GM18873 (cell line): ENCODE data around the gene ENKUR.
A peak's percentile ranks its signal among the peaks of the same experiment; 100 is the strongest.

Experiments
- ATAC-seq: cut with Tn5 transposase; IDR thresholded peaks from one replicate; pipeline ENCODE4 v1.9.1; 2021; ENCODE audit warnings: mild to moderate bottlenecking, moderate library complexity, moderate number of reproducible peaks; ENCODE audit not compliant: unreplicated experiment, low FRiP score

Gene ENKUR

DNA sequence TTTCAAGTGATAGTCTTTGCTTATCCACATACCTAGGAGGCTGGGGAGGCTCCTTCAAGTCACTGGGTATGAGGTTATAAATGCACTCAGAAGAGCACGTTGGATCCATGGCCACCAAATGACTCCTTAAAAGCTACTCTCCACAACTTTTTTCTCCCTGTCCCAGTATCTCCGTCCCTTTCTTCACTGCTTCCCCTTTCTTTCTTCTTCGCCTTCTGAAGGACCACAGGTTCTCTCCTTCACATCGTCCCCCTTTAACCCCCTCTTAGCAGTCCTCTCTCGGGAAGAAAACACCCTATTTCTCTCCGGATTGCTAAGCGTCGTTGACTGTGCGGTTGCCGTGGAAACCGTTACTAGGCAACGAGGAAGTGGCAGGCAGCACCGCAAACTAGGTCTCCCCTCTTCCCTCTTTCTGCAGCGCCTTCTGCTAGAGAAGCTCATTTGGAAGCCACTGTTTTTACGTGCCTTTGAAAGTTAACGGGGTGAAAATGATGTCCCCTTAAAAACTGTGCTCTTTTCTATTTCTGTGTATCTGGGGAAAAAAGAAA is at the start of gene ENKUR:
Gene ENKUR, minus strand, starts transcription at position 331 of the 548 bp plus-strand sequence. Its CDS starts 222 bp downstream, at position 109.
- ATAC-seq: peak; percentile 57

DNA sequence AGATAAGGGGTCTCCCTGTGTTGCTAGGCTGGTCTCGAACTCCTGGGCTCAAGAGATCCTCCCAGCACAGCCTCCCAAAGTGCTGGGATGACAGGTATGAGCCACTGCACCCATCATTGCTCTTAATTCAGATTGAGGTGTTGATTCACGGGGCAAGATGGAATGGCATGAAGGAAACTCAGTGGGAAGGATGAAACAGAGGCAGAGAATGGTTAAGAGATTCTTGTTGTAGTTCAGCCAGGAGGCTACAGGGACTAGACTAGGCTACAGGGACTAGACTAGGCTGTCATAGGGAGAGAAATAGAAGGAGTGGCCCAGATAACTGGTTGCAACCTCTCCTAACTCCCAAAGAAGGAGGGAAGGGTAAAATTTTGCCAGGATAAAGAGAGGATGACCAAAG is 48.4 kb upstream of the ENKUR start:
- no peak for ATAC-seq

GRCh38 chr10:25063644-25064043 is 47.7 kb upstream of the ENKUR start:
- ATAC-seq: no peak

- no peak for ATAC-seq
Measured at GRCh38 chr10:25063157-25063556, 47.2 kb upstream of the ENKUR start.

GRCh38 chr10:25061711-25062449 is 45.9 kb upstream of the ENKUR start:
- ATAC-seq: no peak

- ATAC-seq: no peak
Measured at GRCh38 chr10:25061125-25061524, 45.2 kb upstream of the ENKUR start.

- ATAC-seq: no peak
Measured at GRCh38 chr10:25059990-25060389, 44.0 kb upstream of the ENKUR start.

GRCh38 chr10:25057886-25058285 is 41.9 kb upstream of the ENKUR start:
- no peak for ATAC-seq

DNA sequence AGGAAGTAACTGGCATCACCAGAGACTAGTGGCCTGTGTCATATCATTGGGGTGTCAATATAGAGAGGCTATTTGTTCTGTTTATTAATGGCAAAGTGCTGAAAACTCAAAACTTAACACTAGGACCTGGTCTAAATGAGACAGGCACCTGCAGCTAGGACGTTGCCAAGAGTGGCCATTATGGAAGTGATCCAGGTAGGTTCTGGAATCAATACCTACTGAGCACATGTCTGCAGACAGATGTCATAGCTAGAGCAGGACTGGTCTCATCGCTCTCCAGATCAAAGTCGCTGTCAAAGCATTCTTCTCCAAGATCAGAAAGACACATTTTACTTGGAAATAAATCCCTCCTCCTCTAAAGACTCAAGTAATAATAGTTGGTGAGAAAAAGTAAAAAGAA is 40.8 kb upstream of the ENKUR start:
- ATAC-seq: no peak

DNA sequence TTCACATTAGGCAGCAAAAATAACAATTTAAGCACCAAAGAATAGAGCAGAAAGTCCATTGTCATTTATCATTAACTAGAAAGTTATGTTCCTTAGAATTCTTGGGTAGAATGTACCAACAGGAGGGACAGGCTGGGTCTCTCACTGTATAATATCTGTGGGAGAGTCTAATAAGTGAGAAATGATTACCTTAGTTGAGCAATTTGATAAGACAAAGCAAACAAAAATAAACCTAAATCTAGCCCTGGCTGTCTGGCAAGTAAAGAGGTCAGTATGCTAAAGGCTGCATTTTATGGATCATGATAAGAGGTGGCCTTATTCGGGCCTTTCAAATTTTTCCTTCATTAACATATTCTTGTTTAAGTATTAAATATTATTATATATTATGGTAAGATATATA is 36.1 kb upstream of the ENKUR start:
- no peak for ATAC-seq

GRCh38 chr10:25050402-25050801 is 34.4 kb upstream of the ENKUR start:
- no peak for ATAC-seq

DNA sequence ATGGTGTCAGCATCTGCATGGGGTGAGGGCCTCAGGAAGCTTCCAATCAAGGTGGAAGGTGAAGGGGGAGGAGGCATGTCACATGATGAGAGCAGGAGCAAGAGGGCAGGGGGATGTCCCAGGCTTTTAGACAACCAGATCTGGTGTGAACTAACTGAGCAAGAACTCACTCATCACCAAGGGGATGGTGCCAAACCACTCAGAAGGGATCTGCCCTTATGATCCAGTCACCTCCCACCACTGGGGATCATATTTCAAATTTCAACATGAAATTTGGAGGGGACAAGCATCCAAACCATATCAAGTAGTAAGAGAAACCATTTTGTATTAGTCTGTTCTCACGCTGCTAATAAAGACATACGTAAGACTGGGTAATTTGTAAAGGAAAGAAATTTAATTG is 34.0 kb upstream of the ENKUR start:
- no peak for ATAC-seq

DNA sequence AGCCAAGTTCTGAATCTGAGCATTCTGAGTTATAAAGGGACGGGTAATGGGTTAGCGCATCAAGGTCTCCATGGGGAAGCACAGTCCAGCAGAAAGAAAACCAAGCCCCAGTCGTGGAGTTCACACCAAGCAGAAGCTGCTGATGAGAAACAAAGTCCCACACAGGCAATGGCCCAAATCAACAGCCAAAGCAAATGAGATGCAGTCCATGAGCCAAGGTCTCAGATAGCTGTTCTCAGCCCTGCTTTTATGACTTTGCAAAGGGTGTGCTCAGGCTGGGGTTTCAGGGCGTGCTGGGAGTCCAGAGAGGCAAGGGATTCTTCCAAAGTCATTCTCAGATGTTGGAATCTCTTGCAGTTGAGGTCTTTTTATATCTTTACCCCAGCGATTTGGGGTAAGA is 32.5 kb upstream of the ENKUR start:
- ATAC-seq: no peak

DNA sequence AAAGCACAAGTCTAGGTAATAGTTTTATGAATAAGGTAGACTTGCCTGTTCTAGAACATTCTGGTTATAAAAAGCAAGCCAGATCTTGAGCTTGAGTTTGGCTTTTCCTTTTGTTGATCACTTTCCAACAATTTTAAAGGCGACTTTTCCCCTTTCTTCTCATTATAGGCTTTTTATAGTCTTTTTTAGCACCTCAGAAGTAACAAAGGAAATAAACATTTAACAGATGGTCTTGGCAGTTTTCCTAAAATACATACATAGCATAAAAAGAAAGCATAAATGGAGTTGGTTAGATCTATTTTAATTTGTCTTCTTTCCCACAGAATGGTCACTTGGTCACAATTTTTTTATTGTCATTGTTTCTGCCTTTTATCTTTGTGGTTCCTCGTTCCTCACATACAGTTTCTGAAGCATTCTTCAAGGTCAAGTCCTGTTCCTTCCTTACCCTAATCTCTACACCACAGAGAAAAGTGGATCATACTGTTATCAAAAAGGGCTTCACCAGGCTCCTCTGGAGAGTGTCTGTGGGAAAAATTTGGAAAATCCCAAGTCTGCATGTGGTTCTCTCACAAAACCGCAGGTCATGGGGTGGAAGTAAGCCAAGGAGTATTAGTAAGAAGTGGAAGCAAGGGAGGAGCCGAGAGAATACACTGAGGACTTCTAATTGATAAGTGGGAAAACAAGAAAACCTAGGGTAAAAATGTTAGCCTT is 31.8 kb upstream of the ENKUR start:
- no peak for ATAC-seq

DNA sequence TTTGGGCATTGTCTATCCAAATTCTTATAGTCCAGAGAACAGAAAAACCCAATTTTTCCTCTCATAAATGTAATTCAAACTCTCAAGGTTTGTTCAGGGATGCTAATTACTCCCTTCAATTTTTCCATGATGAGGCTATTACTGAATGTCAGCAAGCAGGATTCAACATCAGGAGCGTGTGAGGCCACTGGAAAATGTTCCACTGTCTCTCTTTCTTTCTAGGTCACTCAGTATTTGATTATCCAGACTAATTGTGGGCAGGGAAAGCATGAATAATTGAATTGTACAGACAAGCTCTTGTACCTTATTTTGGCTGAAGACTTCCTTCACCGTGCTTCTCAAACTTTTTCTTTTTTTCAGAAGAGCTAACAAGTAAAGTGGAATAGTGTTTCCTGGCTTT is 31.1 kb upstream of the ENKUR start:
- no peak for ATAC-seq

DNA sequence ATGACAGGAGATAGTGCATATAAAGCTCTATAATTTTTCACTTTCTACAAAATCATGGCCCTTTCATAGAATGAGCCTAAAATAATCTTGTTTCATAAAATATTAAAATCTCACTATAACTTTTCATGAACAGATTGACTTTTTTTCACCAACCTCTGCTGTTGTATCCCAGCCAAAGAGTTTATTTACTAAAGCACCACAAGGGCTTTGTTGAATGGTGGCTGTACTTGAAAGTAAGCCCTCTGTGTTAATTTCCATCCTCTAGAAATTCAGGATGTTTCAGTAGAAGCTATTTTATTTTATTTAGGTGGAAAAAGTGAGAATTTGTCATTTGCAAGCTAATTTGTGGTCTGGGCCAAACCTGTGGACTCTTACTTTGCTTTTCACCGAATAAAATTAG is 30.7 kb upstream of the ENKUR start:
- ATAC-seq: no peak

GRCh38 chr10:25039531-25039930 is 23.6 kb upstream of the ENKUR start:
- ATAC-seq: no peak

DNA sequence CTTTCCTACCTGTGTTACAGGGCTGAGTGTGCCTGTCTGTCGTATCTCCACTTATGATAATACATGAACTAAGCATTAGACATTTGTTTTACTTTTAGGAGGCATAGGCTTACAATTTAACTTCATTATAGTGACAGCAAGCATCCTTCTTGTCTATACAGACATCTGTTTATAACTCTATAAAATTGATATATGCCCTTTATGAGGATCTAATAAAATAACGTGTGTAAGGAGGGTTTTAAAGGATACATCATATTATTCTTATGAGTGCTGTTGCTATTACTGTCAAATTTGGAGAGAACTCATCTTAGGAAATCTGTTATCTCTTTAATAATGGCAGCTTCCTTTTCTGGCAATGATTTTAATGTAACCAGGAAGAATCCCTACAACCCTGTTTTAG is 22.4 kb upstream of the ENKUR start:
- ATAC-seq: no peak

GRCh38 chr10:25036381-25036780 is 20.4 kb upstream of the ENKUR start:
- no peak for ATAC-seq

GRCh38 chr10:25029519-25029918 is 13.6 kb upstream of the ENKUR start:
- ATAC-seq: no peak

GRCh38 chr10:25028711-25029110 is 12.8 kb upstream of the ENKUR start:
- no peak for ATAC-seq

- ATAC-seq: no peak
Measured at GRCh38 chr10:25026463-25026862, 10.5 kb upstream of the ENKUR start.
